ENCODE measurements around the gene CD52.
"Not testable (repeated sequence)": the region's sequence is repeated elsewhere in the genome, so short reads cannot be mapped to it uniquely, and the experiment has no call there.

CD52 gene

DNA sequence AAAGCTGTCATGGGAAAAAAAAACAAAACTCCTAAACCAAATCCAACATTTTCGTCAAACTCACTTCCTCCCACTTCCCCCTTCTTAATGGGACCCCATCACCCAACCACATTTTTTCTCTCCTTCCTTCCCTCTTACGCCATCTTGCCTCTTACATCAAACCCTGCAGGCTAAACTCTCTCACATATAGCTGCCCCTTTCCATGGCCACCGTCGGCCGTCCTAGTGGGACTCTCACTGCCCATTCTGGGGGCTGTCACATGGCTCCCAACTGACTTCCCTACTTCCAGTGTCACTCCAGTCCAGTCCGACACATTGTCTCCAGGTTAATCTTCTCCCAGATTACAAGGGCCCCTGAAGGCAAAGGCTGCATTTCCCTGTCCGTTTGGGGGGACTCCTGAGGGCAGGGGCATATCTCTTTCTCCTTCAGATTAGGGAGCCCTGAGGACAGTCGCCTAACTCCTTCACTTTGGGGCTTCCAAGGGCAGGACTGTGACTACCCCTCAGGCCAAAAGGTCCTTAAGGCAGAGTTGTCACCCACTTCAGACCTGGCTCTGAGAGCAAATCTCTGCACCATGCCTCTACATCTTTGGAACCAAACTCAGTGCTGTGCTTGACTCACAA is 12.0 kb upstream of the CD52 start:
- Histone ChIP-seq H3K9me3 (ENCODE audit: insufficient read depth, low read length) (no peaks in the 10 kb centered on the region), H3K4me1 (ENCODE audit: low read length) (peaks cover 13% of the 10 kb centered on the region), H3K79me2 (ENCODE audit: low read length) (no peaks in the 10 kb centered on the region), H3K27ac (ENCODE audit: low read length) (no peak overlapping the region), H3K9ac (ENCODE audit: low read length) (peak overlapping the region; percentile 69), H3K27me3 (ENCODE audit: low read depth, low read length) (no peaks in the 10 kb centered on the region), H3K4me2 (ENCODE audit: low read length) (peak overlapping the region; percentile 90), H4K20me1 (ENCODE audit: insufficient read depth, low read length) (no peaks in the 10 kb centered on the region), H3K4me3 (ENCODE audit: low read length) (peak overlapping the region; percentile 93), H2AFZ (ENCODE audit: low read depth, low read length) (peak overlapping the region; percentile 81; the same call in 1 of the 2 replicates), H3K36me3 (replicated peaks; ENCODE audit: low read depth, low read length) (no peaks in the 10 kb centered on the region)
- no peak for TF ChIP-seq EZH2phosphoT487 (IDR thresholded peaks at IDR 0.05; ENCODE audit: low read depth)
- TF ChIP-seq, protein P1, sequence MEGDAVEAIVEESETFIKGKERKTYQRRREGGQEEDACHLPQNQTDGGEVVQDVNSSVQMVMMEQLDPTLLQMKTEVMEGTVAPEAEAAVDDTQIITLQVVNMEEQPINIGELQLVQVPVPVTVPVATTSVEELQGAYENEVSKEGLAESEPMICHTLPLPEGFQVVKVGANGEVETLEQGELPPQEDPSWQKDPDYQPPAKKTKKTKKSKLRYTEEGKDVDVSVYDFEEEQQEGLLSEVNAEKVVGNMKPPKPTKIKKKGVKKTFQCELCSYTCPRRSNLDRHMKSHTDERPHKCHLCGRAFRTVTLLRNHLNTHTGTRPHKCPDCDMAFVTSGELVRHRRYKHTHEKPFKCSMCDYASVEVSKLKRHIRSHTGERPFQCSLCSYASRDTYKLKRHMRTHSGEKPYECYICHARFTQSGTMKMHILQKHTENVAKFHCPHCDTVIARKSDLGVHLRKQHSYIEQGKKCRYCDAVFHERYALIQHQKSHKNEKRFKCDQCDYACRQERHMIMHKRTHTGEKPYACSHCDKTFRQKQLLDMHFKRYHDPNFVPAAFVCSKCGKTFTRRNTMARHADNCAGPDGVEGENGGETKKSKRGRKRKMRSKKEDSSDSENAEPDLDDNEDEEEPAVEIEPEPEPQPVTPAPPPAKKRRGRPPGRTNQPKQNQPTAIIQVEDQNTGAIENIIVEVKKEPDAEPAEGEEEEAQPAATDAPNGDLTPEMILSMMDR (IDR thresholded peaks at IDR 0.05; ENCODE audit: low read depth, low read length): no peak

DNA sequence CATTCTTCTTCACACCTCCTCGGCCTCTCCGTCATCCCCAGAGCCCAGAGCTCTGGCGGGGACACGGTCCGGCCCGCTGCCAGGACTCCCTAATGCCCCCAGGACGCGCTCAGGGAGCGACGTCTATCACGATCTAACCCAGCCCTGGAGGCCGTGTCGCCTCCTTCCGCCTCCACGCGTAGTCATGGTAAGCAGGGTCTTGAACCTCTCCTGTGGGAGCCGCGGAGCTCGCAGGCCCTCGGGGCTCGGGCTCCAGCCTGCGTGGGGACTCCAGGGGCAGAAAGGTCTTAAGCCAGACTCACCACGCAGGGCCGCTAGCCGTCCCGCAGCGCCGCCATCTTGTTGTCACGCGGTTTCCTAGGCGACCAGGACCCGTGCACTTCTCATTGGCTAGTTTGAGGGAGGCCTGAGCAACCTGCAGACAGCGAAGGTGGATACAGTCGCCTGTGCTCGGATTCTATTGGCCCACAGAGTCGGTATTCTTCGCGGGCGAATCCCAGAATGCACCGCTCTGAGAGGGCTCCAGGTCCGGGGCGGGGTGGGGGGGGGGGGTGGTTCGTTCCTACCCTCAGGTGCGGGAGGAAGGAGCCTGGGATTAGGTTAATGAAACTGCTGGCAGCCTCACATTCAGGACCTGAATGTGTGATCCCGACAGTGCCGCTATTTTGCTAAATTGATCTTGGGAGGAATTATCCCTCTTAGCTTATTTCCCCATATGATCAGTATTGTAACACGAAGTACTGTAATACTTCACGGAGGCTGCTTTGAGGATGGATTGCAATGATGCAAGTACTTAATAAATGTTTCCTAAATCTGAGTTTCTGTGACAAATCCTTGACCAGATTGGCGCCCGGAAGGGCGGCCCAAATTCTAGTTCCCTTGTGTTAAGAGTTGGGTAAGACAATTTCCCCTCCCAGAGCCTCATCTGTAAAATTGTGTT is 11.2 kb upstream of the CD52 start, which contains the start of gene UBXN11:
Gene UBXN11, minus strand, starts transcription at position 347 of the 940 bp plus-strand sequence. CDS start 3,753 bp downstream, outside the sequence.
- H3K27me3 ChIP-seq (ENCODE audit: low read depth, low read length): no peaks in the 10 kb centered on the region
- peak within 1 kb of the TSS; percentile 93 for H3K4me3 ChIP-seq (ENCODE audit: low read length)
- peaks cover 13% of the 10 kb centered on the region for H3K4me1 ChIP-seq (ENCODE audit: low read length)
- H3K36me3 ChIP-seq (replicated peaks; ENCODE audit: low read depth, low read length): no peaks in the 10 kb centered on the region
- no peaks in the 10 kb centered on the region for H3K9me3 ChIP-seq (ENCODE audit: insufficient read depth, low read length)
- peak within 1 kb of the TSS; percentile 81 for H2AFZ ChIP-seq (ENCODE audit: low read depth, low read length)
- H3K9ac ChIP-seq (ENCODE audit: low read length): peak within 1 kb of the TSS; percentile 96
- H3K27ac ChIP-seq (ENCODE audit: low read length): peak within 1 kb of the TSS; percentile 74
- H3K4me2 ChIP-seq (ENCODE audit: low read length): peak within 1 kb of the TSS; percentile 95
- H4K20me1 ChIP-seq (ENCODE audit: insufficient read depth, low read length): no peaks in the 10 kb centered on the region
- no peaks in the 10 kb centered on the region for H3K79me2 ChIP-seq (ENCODE audit: low read length)
- TF ChIP-seq EZH2phosphoT487 (IDR thresholded peaks at IDR 0.05; ENCODE audit: low read depth): no peak
- TF ChIP-seq, protein P1 (IDR thresholded peaks at IDR 0.05; ENCODE audit: low read depth, low read length): no peak

DNA sequence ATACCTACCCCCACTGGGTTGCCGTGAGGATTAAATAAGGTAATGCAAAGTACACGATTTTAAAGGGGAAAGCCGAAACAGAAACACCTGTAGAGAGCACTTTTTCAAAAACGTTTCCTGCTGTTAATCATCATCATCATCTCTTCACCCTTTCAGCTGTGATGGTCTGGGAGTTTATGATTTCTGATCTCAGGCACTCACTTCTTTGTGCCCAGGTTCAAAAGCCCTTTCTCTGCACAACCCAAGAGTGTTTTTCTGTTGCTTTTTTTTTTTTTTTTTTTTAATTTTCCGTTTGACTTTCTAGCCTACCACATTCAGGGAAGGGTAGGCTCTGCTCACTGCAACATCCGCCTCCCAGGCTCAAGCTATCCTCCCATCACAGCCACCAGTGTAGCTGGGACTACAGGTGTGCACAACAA is 10.4 kb upstream of the CD52 start:
- Histone ChIP-seq H3K27me3 (ENCODE audit: low read depth, low read length) (no peaks in the 10 kb centered on the region), H3K27ac (ENCODE audit: low read length) (peak overlapping the region; percentile 74), H3K9me3 (ENCODE audit: insufficient read depth, low read length) (no peaks in the 10 kb centered on the region), H3K9ac (ENCODE audit: low read length) (peak overlapping the region; percentile 96), H3K4me1 (ENCODE audit: low read length) (peaks cover 13% of the 10 kb centered on the region), H3K79me2 (ENCODE audit: low read length) (no peaks in the 10 kb centered on the region), H3K4me2 (ENCODE audit: low read length) (peak overlapping the region; percentile 95), H3K4me3 (ENCODE audit: low read length) (peak overlapping the region; percentile 88), H4K20me1 (ENCODE audit: insufficient read depth, low read length) (no peaks in the 10 kb centered on the region), H3K36me3 (replicated peaks; ENCODE audit: low read depth, low read length) (no peaks in the 10 kb centered on the region), H2AFZ (ENCODE audit: low read depth, low read length) (peak overlapping the region; percentile 75)
- TF ChIP-seq EZH2phosphoT487 (IDR thresholded peaks at IDR 0.05; ENCODE audit: low read depth): no peak
- TF ChIP-seq, protein P1 (IDR thresholded peaks at IDR 0.05; ENCODE audit: low read depth, low read length): no peak

DNA sequence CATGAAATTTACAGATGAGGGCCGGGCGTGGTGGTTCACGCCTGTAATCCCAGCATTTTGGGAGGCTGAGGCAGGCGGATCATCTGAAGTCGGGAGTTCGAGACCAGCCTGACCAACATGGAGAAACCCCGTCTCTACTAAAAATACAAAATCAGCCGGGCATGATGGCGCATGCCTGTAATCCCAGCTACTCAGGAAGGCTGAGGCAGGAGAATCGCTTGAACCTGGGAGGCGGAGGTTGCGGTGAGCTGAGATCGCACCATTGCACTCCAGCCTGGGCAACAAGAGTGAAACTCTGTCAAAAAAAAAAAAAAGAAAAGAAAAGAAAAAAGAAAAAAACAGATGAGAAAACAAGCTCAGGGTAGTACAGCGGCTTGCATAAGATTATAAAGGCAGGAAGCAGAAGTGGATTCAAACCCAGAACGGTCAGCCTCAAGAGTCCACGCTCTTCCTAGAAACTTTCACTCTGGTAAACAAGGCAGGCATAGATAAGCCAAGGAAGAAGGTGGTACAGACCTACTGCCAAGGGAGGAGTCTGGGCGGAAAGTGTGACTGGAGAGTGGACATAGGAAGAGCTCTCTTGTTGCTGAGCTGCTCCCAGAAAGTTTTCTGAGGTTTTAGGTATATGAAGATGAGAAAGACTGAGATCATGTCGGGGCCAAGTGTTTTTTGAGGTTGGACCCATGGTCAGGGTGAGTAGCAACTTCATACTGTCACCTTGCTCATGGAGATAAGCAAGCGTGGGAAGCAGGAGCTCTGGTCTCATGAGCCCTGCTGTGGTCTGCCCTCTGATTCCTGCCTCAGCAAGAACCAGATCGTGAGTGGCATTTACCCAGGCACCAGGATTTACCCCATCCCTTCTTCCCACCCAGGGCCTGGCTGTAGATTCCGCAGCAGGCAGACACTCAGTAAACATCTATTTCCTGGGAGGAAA is 9.5 kb upstream of the CD52 start:
- not testable (repeated sequence) for H3K9me3 ChIP-seq (ENCODE audit: insufficient read depth, low read length); H2AFZ ChIP-seq (ENCODE audit: low read depth, low read length); H3K4me3 ChIP-seq (ENCODE audit: low read length); H3K9ac ChIP-seq (ENCODE audit: low read length); H3K27ac ChIP-seq (ENCODE audit: low read length); H3K79me2 ChIP-seq (ENCODE audit: low read length); H3K27me3 ChIP-seq (ENCODE audit: low read depth, low read length); H3K36me3 ChIP-seq (replicated peaks; ENCODE audit: low read depth, low read length); H4K20me1 ChIP-seq (ENCODE audit: insufficient read depth, low read length)
- H3K4me1 ChIP-seq (ENCODE audit: low read length): peaks cover 13% of the 10 kb centered on the region
- peak overlapping the region; percentile 95; the same call in 1 of the 2 replicates for H3K4me2 ChIP-seq (ENCODE audit: low read length)
